C4-2B (cell line): ENCODE measurements around the gene THSD7B.

Experiments used
- H3K27ac ChIP-seq: fragments of 450-650 bp; 2 replicates; pipeline ENCODE4 v1.5.1; 2017
- ZFX ChIP-seq: fragments of 450-650 bp; IDR thresholded peaks from 2 replicates; pipeline ENCODE4 v1.6.1; 2017
- TF ChIP-seq, protein P1 (sequence below): fragments of 450-650 bp; conservative IDR thresholded peaks from 2 replicates; pipeline ENCODE4 v1.5.1; 2017; ENCODE audit warnings: mild to moderate bottlenecking

Gene THSD7B

DNA sequence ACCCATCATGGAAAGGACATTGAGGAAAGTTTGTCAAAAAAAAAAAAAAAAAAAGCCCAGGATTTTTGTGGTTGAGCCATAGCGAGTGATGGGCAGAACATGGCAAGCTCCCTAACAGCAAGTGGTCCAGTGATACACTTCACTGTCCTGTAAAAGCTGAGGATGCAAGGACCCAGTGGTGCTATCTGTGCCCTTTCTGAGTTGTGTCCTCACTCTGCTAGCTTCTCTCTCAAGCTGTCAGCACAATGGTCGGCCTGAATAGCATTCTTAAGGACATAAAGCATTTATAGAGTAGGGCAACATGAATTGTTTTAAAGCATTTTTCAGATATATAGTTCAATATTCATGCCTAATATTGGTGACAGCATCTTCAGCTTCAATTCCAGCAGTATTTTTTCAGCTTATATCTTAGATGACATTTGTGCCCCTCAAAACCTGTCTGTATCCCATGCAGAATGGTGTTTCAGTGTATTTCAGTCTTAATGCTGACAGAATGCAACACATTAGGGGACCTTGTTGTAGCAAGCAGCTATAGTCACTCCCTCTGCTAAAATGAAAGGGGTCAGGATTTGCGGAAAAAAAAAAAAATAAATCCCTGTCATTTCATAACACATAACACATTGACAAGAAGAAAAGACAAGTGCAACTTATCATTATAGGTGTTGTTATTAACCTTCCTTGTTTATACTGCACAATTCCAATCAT lies 496.7 kb downstream of the THSD7B start:
- no peak for TF ChIP-seq ZFX
- no peak overlapping the region for H3K27ac ChIP-seq

DNA sequence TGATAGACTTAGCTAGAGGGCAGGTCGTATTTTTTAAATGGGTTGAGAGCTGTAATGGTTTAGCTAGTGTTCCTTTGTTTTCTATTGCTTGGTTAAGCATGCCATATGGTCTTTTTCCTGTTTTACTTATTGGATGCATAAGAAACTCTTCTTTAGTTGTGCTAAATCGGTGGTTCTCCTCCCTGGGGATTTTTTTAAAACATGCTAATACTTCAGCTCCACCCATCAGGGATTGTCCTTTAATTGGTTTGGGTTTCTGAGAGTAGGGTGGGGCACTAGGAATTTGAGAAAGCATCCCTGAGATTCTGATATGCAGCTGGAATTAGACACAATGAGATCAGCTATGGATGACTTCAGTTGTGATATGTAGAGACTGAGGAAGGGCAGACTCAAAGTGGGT lies 497.2 kb downstream of the THSD7B start:
- no peak overlapping the region for H3K27ac ChIP-seq
- TF ChIP-seq, protein P1, sequence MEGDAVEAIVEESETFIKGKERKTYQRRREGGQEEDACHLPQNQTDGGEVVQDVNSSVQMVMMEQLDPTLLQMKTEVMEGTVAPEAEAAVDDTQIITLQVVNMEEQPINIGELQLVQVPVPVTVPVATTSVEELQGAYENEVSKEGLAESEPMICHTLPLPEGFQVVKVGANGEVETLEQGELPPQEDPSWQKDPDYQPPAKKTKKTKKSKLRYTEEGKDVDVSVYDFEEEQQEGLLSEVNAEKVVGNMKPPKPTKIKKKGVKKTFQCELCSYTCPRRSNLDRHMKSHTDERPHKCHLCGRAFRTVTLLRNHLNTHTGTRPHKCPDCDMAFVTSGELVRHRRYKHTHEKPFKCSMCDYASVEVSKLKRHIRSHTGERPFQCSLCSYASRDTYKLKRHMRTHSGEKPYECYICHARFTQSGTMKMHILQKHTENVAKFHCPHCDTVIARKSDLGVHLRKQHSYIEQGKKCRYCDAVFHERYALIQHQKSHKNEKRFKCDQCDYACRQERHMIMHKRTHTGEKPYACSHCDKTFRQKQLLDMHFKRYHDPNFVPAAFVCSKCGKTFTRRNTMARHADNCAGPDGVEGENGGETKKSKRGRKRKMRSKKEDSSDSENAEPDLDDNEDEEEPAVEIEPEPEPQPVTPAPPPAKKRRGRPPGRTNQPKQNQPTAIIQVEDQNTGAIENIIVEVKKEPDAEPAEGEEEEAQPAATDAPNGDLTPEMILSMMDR: no peak
- TF ChIP-seq ZFX: no peak

DNA sequence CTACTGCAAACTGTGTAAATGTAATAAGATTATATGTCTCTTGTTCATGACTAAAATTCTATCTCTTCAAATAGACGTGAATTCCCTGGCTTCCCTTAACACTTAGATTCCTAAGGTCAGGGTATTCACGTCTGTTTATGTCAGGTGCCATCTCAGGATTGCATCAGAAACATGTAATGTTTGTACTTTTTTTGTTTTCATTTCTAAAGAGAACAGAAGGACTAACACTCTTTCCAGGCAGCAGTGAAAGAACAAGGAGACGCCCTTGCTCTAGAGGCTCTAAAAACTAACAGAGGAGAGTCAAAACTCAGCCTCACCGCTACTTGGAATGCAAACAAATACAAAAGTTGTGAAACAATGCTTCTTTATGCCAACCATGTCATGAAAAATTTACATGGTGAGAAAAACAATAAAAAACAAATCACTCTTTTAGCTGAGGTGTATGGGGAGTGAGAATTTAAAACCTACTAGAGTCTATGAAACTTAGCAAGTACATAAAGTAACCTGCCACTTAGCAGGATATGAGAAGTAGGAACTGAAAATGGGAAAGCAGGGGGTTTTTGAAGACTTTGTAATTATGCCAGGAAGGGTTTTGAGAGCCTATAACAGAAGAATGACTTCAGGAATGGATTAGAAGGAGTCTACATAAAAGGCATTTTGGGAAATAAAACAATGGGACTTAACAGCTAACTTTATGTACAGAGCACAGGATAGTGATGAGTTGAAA lies 522.7 kb downstream of the THSD7B start:
- no peak overlapping the region for H3K27ac ChIP-seq
- TF ChIP-seq ZFX: no peak

DNA sequence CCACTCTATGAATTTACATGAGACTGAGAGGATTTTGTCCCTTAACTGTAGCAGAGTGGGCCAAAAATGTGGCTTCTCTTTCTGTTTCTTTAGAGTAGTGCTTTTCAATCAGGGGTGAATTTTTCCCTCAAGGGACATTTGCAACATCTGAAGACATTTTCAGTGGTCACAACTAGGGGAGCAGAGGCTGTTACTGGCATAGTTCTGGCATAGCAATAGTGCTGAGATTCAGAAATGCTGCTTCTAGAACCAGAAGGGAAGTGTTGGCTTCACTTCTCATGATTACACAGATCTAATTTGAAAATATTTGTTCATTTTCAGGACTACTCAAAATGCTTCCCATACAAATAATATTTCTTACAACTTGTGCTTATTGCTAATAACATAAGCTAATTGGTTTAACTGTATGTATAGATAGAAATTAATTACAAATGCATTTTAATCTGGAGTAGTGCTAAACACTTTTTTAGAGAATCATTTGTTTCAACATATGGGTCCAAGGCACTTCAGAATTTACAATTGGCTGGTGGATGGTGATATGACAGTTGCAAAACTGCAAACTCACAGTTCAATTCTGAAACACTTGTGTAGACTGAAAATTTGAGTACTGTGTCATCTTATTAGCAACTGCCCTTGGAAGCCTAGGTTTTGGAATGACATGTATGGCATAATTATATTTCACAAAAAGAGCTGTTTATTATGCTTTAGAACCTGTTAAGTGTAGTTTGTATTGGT lies 526.7 kb downstream of the THSD7B start:
- H3K27ac ChIP-seq: no peak overlapping the region
- no peak for TF ChIP-seq ZFX
- TF ChIP-seq, protein P1: no peak

DNA sequence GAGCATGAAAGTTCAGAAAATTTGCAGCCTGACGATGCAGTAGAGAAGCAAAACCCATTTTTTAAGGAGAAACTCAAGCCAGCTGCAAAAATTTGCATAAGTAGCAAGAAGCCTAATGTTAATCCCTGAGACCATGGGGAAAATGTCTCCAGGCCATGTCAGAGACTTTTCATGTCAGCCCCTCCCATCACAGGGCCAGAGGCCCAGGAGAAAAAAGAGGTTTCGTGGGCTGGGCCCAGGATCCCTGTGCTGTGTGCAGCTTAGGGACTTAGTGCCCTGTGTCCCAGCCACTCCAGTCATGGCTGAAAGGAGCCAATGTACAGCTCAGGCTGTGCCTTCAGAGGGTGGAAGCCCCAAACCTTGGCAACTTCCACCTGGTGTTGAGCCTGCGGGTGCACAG lies 533.0 kb downstream of the THSD7B start:
- TF ChIP-seq, protein P1: no peak
- TF ChIP-seq ZFX: no peak
- H3K27ac ChIP-seq: no peak overlapping the region

DNA sequence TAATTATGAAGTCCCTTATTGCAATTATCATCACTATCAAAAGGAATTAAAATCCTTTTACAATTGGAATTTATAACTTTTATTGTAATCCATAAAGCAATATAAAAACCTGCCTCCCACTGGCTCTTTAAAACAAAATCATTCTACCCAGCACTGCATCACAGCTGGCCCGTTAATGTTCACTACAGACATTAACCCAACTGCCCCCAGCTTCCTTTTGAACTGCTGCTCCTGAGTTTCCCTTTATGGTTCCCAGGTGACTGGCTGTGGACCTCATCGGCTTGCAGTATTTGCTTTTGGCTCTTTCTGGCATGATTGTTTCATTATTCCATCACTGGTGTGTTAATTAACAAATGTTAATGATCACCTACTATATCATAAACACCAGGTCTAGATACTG lies 535.6 kb downstream of the THSD7B start:
- TF ChIP-seq, protein P1: no peak
- TF ChIP-seq ZFX: no peak
- no peak overlapping the region for H3K27ac ChIP-seq

DNA sequence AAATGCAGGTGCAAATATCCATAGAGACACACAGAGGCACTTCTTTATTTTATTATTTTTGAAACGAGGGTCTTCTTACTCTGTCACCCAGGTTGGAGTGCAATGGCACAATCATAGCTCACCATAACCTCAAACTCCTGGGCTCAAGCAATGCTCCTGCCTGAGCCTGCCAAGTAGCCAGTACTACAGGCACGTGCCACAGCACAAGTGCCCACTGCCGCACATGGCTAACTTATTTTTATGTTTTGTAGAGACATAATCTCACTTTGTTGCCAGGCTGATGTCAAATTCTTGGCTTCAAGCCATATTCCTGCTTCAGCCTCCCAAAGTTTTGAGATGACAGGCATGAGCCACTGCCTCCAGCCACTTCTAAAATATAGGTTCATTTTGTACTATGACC lies 537.6 kb downstream of the THSD7B start:
- no peak for TF ChIP-seq ZFX
- TF ChIP-seq, protein P1: no peak
- no peak overlapping the region for H3K27ac ChIP-seq

DNA sequence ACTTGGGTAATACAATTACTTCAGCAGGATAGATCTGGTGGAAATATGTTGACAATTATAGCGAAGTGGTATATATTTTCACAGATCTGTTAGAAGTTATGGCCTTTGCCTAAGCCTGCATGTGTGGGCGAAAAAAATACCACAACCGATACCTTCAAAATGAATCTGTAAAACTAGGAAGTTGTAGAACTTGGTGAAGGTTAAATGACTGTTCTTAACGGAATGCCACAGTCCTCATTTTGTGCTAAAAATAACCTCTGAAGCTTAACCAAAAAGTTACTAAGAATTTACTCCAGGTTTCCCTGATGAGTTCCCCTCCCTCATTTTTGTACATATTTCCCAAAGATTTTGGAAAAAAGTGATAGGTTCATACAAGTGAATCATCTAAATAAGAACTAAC lies 550.7 kb downstream of the THSD7B start:
- H3K27ac ChIP-seq: no peak overlapping the region
- TF ChIP-seq, protein P1: no peak
- no peak for TF ChIP-seq ZFX
